SK-N-SH (cell line): ENCODE data around the gene REXO2.

Experiments used
- CHD2 ChIP-seq: fragments of 150-350 bp; IDR thresholded peaks from 2 replicates; pipeline ENCODE4 v1.6.1; 2018; ENCODE audit warnings: low read length; ENCODE audit not compliant: partially characterized antibody
- CTCF ChIP-seq: fragments of 200-600 bp; sonication (generic); IDR thresholded peaks from 2 replicates; pipeline ENCODE4 v1.6.1; 2017; ENCODE audit warnings: antibody characterized with exemption, mild to moderate bottlenecking, moderate library complexity
- JUND ChIP-seq: IDR thresholded peaks from 2 replicates; pipeline ENCODE4 v1.4.0; 2012
- REST ChIP-seq: IDR thresholded peaks from 2 replicates; pipeline ENCODE4 v1.6.1; 2012; ENCODE audit warnings: mild to moderate bottlenecking, low read depth, low read length, moderate library complexity
- TEAD4 ChIP-seq: IDR thresholded peaks from 2 replicates; pipeline ENCODE4 v1.4.0; 2012; ENCODE audit warnings: mild to moderate bottlenecking, borderline replicate concordance; ENCODE audit not compliant: insufficient read depth

- TF ChIP-seq CHD2 (no peak), TEAD4 (no peak), CTCF (no peak), REST (no peak), JUND (no peak)
These were observed 39.5 kb downstream of the REXO2 start for GRCh38 chr11:114478768-114479167.
